A673 (cell line): ENCODE results near the gene CACNA2D3. TPM values are rescaled to one million over a fixed set of nuclear protein-coding genes. Genes with fewer than 3 reads are reported as not detected.

Experiments used
- BruUV-seq: library from RNA; stranded (reverse); fragments of 400-500 nt; replicated peaks from 2 replicates; lab custom pipeline; 2021; lab: Mats Ljungman, UMichigan
- CTCF ChIA-PET: fragments of 300-600 bp; sonication (Branson Sonifier 250); formaldehyde crosslinking; loops from one replicate; lab custom pipeline; 2022; ENCODE audit warnings: antibody characterized with exemption; lab: Charles Lee
- POLR2A ChIA-PET: fragments of 300-600 bp; sonication (Branson Sonifier 250); formaldehyde crosslinking; loops from one replicate; lab custom pipeline; 2022; ENCODE audit warnings: antibody characterized with exemption; ENCODE audit not compliant: low non-redundant PET; lab: Charles Lee
- DNase-seq: peaks from one replicate; pipeline ENCODE4 v3.0.0-alpha.2; 2015; ENCODE audit warnings: low spot score
- H3K27ac ChIP-seq: fragments of 200-600 bp; sonication (generic); 2 replicates; pipeline ENCODE4 v1.5.1; 2016; ENCODE audit warnings: mixed run types, low read depth, mild to moderate bottlenecking, mixed read lengths, antibody characterized with exemption, low read length; ENCODE audit not compliant: poor library complexity, severe bottlenecking
- H3K27me3 ChIP-seq: fragments of 200-600 bp; sonication (generic); replicated peaks from 2 replicates; pipeline ENCODE4 v1.6.1; 2017; ENCODE audit warnings: mixed run types, low read depth, mild to moderate bottlenecking, mixed read lengths, antibody characterized with exemption, low read length; ENCODE audit not compliant: insufficient read depth, poor library complexity
- H3K36me3 ChIP-seq: fragments of 200-600 bp; sonication (generic); 2 replicates; pipeline ENCODE4 v1.6.1; 2016; ENCODE audit warnings: mixed run types, mild to moderate bottlenecking, mixed read lengths, antibody characterized with exemption, low read length; ENCODE audit not compliant: insufficient read depth, poor library complexity, severe bottlenecking
- H3K4me1 ChIP-seq: fragments of 200-600 bp; sonication (generic); 2 replicates; pipeline ENCODE4 v1.6.1; 2017; ENCODE audit warnings: mixed run types, mild to moderate bottlenecking, mixed read lengths, antibody characterized with exemption, low read length; ENCODE audit not compliant: insufficient read depth, poor library complexity, severe bottlenecking
- H3K4me3 ChIP-seq: fragments of 200-600 bp; sonication (generic); 2 replicates; pipeline ENCODE4 v1.5.1; 2016; ENCODE audit warnings: low read depth, mixed run types, mild to moderate bottlenecking, mixed read lengths, low read length; ENCODE audit not compliant: poor library complexity, severe bottlenecking
- H3K9me3 ChIP-seq: fragments of 200-600 bp; sonication (generic); 2 replicates; pipeline ENCODE4 v1.6.1; 2016; ENCODE audit warnings: mixed run types, low read depth, mild to moderate bottlenecking, mixed read lengths, antibody characterized with exemption, low read length; ENCODE audit not compliant: poor library complexity, severe bottlenecking
- EZH2 ChIP-seq: fragments of 200-600 bp; sonication (generic); IDR thresholded peaks from 2 replicates; pipeline ENCODE4 v1.6.1; 2017; ENCODE audit warnings: borderline replicate concordance, low read depth, mild to moderate bottlenecking, mixed read lengths, antibody characterized with exemption, low read length; ENCODE audit not compliant: poor library complexity, severe bottlenecking
- intact Hi-C: fragments of 100-400 bp; cut with micrococcal nuclease; formaldehyde crosslinking; loops from one replicate; pipeline ENCODE4 v1.10.0; 2022; ENCODE audit not compliant: unreplicated experiment
- total RNA-seq: library from RNA; stranded (reverse); gene quantifications from 2 replicates; pipeline ENCODE4 v1.2.3, GENCODE V29; 2021
- TF ChIP-seq, protein P1 (sequence below): fragments of 300-800, 200-600 bp; sonication (generic); conservative IDR thresholded peaks from 2 replicates; pipeline ENCODE4 v1.5.1; 2017; ENCODE audit warnings: low read depth, mild to moderate bottlenecking, antibody characterized with exemption, low read length, moderate library complexity, mixed read lengths

Gene CACNA2D3
- total RNA-seq, 1 experiment from 2014 or later = not detected

- Histone ChIP-seq H3K9me3 (no peaks in the 10 kb centered on the region), H3K27ac (no peak overlapping the region), H3K4me1 (no peaks in the 10 kb centered on the region), H3K36me3 (no peaks in the 10 kb centered on the region), H3K4me3 (no peak overlapping the region), H3K27me3 (no peaks in the 10 kb centered on the region)
- BruUV-seq = no TSS peak
- intact Hi-C loops = no loop called here
- no peak for TF ChIP-seq EZH2
- TF ChIP-seq, protein P1, sequence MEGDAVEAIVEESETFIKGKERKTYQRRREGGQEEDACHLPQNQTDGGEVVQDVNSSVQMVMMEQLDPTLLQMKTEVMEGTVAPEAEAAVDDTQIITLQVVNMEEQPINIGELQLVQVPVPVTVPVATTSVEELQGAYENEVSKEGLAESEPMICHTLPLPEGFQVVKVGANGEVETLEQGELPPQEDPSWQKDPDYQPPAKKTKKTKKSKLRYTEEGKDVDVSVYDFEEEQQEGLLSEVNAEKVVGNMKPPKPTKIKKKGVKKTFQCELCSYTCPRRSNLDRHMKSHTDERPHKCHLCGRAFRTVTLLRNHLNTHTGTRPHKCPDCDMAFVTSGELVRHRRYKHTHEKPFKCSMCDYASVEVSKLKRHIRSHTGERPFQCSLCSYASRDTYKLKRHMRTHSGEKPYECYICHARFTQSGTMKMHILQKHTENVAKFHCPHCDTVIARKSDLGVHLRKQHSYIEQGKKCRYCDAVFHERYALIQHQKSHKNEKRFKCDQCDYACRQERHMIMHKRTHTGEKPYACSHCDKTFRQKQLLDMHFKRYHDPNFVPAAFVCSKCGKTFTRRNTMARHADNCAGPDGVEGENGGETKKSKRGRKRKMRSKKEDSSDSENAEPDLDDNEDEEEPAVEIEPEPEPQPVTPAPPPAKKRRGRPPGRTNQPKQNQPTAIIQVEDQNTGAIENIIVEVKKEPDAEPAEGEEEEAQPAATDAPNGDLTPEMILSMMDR = no peak
- ChIA-PET CTCF (no interaction called here), POLR2A (no interaction called here)
- no peak for DNase-seq
Observed at GRCh38 chr3:54641226-54642014, 519.1 kb downstream of the CACNA2D3 start.

GRCh38 chr3:54642147-54642546 is 519.8 kb downstream of the CACNA2D3 start:
- TF ChIP-seq, protein P1 = no peak
- TF ChIP-seq EZH2 = no peak
- intact Hi-C loops = no loop called here
- Histone ChIP-seq H3K36me3 (no peaks in the 10 kb centered on the region), H3K9me3 (no peaks in the 10 kb centered on the region), H3K27ac (no peak overlapping the region), H3K4me3 (no peak overlapping the region), H3K27me3 (no peaks in the 10 kb centered on the region), H3K4me1 (no peaks in the 10 kb centered on the region)
- DNase-seq = no peak
- ChIA-PET POLR2A (no interaction called here), CTCF (no interaction called here)
- BruUV-seq = no TSS peak

- Histone ChIP-seq H3K4me1 (no peaks in the 10 kb centered on the region), H3K27me3 (no peaks in the 10 kb centered on the region), H3K9me3 (no peaks in the 10 kb centered on the region), H3K4me3 (no peak overlapping the region), H3K27ac (no peak overlapping the region), H3K36me3 (no peaks in the 10 kb centered on the region)
- no peak for DNase-seq
- no TSS peak for BruUV-seq
- intact Hi-C loops = no loop called here
- ChIA-PET CTCF (no interaction called here), POLR2A (no interaction called here)
- TF ChIP-seq EZH2 = no peak
- TF ChIP-seq, protein P1 = no peak
Observed at GRCh38 chr3:54647721-54648120, 525.4 kb downstream of the CACNA2D3 start.
